ENCODE results near the gene IVD.

GRCh38 chr15:40443846-40444245, 38.3 kb downstream of the IVD start:
- TF ChIP-seq CTCF (IDR thresholded peaks at IDR 0.05 in 8 of 11, conservative IDR thresholded peaks at IDR 0.05 in 3 of 11) (no peak), POLR2AphosphoS5 (IDR thresholded peaks at IDR 0.05) (no peak)

Data from spleen (tissue), 7 donors.